ENCODE data around the gene EBLN2.

The EBLN2 gene

GRCh38 chr3:73107215-73107614 is 45.8 kb downstream of the EBLN2 start:
- DNase-seq (ENCODE audit: low read depth in 2 of 2) = no peak

DNA sequence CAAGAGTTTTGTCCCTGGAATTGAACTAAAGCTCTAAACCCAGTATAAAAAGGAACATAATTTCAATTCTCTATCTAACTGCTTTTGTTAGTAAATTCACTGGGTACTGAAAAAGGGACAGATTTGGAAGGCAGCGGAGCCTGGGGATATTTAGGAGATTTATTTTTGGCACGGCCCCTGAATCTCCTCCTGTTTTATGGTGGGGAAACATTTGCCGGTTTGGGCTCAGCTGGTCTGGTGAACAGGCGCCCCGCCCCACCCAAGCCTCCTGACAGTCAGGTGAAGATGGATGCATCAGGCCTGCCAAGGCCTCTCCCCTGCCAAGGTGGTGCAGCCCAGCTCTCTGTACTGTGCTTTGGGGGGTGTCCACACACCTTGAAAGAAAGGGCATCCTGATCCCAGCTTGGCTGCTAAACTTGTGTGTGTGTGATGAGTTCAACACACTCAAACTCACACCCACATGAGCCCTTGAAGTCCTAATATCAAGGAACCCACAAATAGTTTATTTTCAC is 46.3 kb downstream of the EBLN2 start:
- no peak for DNase-seq (ENCODE audit: low read depth in 2 of 2)

DNA sequence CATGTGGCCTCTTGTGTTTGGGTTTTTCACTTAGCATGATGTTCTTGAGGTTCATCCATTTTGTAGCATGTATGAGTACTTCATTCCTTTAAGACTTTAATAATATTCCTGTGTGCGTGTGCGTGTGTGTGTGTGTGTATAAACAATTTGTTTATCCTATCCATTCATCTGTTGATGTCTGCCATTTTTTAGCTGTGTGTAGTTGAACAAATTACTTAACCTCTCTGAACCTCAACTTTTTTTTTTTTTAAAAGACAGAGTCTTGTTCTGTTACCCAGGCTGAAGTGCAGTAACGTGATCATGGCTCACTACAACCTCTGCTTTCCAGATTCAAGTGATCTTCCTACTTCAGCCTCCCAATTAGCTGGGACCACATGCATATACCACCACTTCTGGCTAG is 47.3 kb downstream of the EBLN2 start:
- no peak for DNase-seq (ENCODE audit: low read depth in 2 of 2)

- DNase-seq (ENCODE audit: low read depth in 2 of 2) = no peak
Measured at GRCh38 chr3:73110530-73110929, 49.1 kb downstream of the EBLN2 start.
